GM21825 (cell line): Measurements from ENCODE around the gene TMEM219.

Experiments used
- ATAC-seq: cut with Tn5 transposase; IDR thresholded peaks from one replicate; pipeline ENCODE4 v1.9.1; 2021; ENCODE audit warnings: mild to moderate bottlenecking, moderate library complexity; ENCODE audit not compliant: unreplicated experiment

Gene TMEM219

DNA sequence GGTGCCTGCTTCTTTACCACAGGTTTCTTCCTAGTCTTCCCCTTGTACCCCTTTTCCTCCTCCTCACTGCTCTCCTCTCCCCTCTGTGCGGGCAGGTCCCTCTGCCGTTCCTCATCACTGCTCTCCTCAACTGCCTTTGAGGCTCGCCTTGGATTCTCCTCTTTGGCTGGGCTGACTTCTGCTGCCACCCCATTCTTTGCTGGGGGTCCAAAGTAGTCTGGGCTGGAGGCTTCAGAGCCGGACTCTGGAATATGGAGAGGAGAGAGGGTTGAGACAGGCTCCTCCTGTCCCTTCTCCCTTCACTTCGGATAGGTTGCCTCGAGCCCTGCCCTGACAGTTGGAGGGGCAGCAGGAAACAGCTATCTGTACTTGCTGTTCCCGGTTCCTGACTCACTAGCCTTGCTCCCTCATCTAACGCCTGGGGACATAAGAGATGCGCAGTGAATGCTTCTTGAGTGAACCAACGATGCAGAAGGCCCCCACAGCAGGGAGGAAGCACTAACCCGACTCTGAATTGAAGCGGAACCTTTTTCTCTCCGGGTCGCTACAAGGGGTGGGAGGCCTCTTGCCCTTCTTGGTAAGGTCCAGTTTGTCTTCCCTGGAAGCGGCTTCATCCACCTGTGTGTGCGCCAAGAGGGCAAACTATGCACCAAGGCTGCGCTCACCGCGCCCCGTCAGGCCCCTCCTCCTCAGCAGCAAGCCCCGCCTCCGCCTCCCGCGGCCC, 32.9 kb downstream of the TMEM219 start:
- ATAC-seq, result peak; percentile 31

DNA sequence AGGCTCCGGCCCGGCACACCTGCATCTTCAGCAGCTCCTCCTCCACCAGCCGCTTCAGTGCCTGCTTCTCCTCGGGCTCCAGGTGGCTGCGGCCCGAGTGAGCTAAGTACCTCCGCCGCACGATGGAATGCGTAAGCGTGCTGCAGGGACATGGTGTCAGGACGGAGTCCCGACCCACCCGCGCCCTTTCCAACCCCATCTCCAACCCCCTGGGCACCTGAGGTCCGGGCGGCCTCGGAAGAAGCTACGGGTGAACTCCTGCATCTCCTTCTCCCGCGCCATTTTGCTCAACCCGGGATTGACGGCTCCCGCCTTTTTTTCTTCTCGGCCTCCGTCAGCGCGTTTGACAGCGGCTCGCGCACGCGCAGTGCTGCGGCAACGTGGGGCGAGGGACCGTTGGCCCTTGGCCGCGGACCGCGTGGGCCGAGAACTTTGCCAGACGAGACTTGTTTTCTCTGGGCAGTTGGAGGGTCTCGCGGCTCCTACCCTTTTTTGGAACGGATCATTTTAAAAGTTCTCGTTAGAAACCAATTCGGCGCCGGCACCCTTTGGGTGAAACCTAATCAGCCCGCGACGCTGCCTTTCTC, 33.5 kb downstream of the TMEM219 start, which contains the start of gene HIRIP3:
TSS of gene HIRIP3 (minus strand) at position 294 of the 587 bp plus-strand sequence. CDS start at position 282, 12 bp downstream.
- peak; percentile 32 for ATAC-seq

DNA sequence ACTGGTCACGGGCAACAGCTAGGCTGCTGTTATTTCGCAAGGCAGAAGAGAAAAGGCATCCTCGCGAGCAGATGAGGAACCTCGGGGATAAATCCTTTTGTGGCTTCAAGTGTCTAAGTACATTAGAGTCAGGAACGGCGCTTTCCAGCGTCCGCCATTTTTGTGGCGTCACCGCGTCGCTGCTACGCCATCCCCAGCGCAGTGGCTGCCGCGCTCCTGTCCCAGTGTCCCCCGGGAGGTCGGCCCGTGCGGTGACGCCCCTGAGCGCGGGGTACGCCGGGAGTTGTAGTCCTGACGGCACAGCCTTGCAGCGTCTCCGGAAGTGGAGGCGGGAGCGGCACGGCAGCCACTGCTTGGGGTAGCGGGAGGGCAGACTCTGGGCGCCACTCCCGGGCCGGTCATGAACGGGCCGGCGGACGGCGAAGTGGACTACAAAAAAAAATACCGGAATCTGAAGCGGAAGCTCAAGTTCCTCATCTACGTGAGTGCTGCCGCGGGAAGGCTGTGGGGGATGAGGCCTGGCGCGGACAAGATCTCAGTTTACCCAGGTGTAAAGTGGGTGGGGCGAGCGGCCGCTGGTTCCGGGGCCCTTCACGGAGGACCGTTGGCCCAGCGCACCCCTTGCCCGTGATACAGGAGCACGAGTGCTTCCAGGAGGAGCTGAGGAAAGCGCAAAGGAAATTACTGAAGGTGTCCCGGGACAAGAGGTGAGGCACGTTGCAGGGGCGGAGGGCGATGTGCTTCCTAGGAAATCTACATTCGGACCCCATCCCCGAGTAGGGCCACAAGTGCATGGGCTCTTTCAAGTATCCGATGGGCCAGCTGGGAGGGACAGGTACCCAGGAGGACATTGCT, 34.3 kb downstream of the TMEM219 start, which contains the start of gene INO80E:
TSS of gene INO80E (plus strand) at position 331 of the 855 bp plus-strand sequence. CDS start at position 401, 70 bp downstream.
- peak; percentile 85 for ATAC-seq

DNA sequence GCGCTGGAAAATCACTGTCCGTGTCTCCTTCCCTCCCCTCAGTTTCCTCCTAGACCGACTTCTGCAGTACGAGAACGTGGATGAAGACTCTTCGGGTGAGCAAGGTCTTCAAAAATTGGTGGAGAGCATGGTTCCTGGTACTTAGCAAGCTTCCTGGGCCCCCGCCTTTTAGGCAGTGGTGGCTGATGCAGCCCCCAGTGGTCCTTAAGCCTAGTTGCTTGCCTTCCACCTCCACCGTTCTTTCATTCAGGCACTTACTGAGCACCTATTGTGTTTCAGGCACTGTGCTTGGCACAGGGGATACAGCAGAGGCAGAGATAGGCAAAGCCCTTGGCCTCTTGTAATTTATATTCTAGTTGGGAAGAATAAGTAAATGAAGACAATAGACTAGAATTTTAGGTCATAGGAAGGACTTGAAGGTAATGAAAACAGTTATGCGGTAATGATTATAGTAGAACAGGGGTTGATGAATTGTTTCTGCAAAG, 34.9 kb downstream of the TMEM219 start:
- ATAC-seq, result no peak

DNA sequence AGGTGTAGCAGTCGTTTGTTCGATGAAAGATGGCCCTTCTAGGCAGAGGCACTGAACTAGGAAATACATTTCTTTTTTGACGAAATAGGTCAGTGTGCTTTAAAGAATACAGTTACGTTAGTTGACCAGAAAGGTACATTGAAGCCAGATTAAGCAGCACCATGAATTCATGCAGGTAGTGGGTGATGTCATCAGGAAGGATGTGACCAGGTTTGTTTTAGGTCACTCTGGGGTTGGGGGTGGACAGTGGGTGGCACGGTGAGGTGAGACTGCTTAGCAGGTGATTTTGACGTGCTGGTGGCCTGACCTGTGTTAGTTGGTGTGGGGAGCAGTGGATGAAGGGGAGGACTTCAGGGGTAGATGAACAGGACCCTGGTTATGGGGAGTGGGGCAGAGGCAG, 37.7 kb downstream of the TMEM219 start:
- no peak for ATAC-seq

DNA sequence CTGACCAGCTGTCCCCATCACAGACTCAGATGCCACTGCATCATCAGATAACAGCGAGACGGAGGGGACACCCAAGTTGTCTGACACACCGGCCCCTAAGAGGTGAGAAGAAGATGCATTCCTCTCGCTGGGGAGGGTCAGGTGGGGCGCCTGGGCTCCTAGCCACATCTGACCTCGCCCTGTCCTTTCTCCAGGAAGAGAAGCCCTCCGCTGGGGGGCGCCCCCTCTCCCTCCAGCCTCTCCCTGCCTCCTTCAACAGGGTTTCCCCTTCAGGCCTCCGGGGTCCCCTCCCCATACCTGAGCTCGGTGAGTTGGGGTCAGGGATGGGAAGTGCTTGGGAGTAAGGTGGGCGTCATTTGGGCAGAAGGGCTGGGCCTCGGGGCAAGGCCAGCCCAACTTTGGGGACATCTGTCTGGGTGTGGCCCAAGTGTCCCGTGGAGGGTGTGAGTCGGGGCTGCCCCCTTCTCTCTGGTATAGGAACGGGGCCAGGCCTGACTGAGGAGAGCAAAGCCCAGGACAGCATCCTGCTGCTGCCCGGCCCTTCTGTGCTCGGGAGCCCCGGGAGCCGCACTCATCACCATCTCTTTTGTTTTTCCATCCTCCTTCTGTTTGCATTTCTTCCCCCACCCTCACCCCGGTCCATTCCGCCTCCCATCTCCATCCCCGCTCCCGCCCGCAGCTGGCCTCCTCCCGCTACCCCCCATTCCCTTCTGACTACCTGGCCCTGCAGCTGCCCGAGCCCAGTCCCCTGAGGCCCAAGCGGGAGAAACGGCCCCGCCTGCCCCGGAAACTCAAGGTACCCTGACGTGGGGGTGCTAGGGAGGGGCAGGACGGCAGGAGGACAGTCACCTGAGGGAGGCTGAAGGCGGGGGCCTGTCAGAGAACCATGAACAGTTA, 39.1 kb downstream of the TMEM219 start:
- ATAC-seq, result no peak

DNA sequence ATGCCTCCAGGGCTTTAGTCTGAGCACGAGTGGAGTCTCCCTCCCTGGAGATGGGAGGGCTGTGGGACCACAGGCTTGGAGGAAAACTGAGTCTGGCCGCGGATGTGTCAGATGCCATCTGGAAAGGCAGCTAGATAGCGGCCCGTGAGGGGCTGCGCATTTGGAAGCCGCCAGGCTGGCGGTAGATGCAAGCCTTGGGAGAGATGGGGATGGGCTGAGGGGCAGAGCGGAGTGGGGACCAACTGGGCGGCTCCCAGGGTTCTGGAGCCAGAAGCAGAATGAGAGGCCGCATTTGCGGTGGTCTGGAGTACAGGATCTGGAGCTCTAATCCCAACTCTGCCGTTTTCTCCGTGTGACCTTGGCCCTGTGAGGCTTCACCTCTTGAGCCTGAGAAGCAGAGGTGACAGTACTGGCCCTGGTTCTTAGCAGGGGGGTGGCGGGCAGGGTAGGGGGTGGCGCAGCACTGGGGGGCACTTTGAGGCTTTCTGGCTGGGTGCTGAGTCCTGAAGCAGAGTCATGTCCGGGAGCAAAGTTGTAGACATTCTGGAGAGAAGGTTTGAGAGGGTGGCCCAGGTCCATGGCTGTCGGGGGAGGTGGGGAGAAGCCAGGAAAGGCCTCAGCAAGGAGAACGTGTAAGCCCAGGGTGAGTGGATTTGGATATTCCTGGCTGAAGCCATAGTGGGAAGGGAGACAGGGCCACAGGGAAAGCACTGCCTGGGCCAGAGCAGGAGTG, 40.9 kb downstream of the TMEM219 start:
- ATAC-seq, result no peak

DNA sequence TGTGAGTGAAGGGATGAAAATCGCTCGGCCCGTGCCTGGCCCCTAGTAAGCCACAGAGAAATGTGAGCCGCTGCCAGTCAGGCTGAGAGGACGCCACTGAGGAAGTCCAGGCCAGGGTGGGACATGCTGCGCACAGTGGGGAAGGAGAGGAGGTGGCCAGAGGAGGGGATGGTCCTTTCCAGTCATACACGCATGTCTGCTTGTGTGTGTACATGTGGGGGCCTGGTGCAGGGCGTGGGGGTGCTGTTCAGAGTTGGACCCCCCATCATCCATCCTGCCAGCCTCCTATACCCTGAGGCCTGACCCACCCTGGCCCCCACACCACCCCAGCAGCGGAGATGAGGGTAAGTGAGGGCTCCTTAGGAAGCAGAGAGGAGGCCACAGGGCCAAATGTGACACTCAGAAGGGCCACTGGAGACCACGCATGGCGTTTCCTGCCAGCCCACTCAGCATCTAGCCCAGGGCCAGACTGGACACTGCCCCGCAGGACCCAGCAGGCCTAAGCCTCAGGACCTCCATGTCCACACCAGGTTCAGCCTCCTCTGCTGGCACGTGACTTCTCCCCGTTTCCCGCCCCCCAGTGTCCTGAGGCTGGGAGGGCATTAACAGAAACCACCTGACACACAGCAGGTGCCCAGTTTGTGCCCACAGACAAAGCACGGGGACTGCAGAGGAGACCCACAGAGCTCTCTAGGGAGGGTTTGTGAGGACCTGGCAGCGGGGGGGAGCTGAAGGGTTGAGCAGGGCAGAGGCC, 42.0 kb downstream of the TMEM219 start:
- ATAC-seq, result no peak

DNA sequence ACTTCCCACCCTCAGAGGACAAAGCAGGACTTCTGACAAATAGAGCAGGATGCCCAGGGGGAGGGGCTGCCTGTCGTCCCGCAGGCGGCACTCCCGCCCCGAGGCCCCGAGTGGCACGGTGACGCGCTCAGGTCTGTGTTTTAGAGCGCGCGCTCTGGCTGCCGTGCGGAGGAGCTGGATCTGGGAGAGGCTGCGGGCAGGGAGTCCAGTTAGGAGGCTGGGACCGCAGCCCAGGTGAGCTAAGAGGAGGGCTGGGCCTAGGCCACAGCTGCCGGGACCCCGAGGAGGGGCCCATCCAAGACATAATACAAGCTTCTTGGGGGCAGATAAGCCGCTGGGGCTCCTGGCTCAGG, 42.5 kb downstream of the TMEM219 start:
- no peak for ATAC-seq

DNA sequence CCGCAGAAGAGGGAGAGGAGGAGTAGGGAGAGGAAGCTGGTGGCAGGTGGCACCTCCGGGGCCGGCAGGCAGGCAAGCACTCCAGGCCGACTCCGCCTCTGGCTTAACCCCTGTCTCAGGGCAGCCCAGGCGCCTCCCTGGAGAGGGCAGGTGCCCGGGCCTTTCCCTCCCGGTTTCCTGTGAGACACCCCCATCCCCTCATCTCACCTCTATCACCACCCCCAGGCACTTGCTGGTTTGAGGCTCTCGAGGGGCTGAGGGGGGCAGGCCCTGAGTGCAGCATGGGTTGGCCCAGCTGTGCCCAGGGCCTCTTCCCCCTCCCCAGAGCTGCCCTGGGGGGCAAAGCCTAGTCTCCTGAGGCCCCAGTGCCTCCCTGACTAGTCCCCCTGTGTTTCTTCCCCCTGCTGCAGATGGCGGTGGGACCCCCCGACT, 42.9 kb downstream of the TMEM219 start:
- ATAC-seq, result no peak

DNA sequence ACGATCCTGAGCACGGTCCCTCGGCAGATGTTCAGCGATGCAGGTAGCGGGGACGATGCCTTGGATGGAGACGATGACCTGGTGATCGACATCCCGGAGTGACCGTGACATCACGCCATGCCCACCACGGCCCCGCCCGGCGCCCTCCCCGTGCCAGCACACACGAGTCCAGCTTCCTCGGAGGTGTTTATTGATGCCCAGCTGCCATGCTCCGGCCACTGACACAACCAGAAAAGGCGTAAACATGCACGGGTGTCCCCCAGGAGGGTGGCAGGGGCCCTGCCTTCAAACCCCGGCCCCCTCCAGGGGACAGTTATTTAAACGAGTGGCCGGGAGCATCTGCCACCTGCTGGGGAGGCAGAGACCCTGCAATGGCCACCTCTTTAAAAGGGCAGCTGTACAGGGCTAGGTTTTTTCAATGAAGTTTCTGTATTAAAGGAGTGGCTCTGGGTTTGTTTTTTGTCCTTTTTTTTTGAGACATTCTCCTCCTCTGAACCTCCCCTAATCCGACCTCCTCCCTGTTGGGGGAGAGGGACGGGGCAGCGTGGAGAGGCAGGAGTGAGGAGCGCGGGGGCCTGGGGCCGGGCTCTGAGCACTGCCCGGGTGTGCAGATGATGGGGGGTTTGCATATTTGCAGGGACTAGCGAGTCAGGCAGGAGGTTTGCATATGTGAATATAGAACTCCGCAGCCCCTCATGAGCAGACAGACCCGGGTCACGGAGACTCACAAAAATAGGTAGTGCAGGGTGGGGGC, 43.6 kb downstream of the TMEM219 start:
- no peak for ATAC-seq

DNA sequence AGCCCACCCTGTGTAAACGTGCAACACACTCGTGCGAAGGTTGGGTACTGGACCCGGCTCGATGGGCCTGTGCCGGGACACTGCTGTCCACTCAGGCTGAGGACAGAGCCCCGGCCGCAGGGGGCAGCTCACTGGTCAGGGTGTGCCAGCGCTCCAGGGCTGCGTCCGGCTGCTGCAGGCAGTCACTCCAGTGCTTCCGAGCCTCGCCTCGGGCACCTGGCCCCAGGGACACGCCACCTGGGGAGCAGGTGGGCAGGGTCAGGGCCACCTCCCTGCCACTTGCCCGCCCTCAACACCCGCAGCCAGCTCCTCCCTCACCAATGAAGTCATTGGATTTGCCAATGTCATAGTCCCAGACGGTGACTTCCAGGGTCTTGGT, 44.2 kb downstream of the TMEM219 start:
- no peak for ATAC-seq

DNA sequence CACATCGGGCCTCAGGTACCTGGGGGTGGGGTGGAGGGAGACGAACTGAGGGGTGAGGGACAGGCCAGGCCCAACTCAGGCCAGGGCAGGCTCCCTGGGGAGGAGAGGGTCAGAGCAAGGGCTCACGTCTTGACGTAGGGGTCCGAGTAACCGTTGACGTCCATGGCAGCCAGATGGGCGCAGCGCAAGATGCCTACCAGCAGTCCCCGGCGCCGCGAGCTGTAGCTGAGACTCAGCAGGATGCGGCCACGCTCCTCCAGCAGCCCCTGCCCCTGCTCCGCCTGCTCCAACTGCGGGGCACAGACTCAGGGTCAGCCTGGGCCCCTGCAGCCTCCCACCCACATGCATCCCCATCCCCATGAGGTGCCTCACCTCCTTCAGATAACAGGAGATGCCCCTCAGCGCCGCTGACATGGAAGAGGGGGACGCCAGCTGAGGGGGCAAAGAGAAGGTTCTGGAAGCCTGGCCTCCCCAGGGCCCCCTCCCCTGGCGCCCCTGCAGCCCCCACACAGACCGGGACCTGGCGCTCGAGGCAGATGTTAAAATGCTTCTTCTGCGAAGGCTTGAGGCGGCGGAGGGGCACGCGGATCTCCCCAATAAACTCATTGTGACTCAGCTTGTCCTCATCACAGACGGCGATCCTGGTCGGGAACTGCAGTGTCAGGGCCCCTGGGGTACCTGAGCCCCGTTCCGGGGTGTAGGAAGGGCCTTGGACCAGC, 44.9 kb downstream of the TMEM219 start:
- ATAC-seq, result no peak

DNA sequence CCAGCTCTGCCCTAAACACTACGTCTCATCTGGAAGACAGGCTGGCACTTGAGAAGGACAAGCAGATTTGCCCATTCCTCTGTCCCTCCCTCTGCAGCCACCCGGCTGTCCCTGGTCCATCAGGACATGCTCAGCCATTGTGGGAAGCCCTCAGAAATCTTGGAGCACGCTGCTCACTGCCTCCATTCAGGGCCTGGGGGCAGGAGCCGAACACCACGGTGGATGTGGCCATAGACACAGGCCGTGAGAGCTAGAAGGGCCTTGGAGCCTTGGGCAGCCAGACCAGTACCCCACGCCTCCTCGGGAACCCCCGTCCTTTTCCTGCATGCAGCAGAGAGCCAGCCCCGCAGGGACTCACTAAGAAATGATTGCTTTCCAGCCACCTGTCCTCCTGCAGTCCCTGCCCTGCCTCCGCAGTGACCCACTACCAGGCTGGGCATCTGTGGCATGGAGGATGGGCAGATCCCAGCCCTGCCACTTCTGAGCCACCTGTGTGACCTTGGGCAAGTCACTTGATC, 45.6 kb downstream of the TMEM219 start:
- no peak for ATAC-seq

DNA sequence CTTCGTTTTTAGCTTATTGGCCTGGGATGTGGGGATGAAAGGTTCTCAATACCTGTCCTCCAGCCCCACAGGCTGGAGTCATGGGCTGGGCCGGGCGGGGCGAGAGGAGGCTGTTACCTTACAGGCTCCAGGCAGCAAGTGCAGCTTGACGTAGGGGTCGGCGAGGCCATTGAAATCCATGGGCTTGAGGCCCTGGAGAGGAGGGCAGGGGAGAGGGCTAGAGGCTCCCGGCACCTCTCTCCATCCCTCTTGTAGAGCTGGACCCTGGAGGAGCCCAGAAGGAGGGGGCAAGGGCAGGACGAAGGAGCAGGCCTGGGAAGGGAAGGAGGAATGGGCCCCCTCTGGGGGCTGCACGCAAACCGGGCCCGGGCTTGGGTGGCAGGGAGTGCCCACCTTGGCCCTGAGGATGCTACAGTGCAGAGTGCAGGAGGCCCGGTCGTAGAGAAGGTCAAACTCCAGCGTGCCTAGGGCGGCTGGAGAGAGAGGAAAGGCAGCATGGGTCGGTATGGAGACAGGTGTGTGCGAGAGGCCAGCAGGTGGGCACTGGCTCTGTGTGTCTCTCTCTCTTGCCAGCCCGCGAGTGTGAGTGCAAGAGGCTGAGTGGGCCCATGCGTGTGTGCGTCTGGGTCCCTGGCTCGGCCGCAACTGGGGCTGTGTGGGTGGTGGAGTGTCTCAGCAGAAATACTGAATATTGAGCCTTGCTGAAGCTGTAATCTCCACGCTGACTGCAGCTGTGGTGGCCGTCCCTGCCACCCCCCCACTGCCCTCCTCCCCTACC, 47.4 kb downstream of the TMEM219 start:
- no peak for ATAC-seq

DNA sequence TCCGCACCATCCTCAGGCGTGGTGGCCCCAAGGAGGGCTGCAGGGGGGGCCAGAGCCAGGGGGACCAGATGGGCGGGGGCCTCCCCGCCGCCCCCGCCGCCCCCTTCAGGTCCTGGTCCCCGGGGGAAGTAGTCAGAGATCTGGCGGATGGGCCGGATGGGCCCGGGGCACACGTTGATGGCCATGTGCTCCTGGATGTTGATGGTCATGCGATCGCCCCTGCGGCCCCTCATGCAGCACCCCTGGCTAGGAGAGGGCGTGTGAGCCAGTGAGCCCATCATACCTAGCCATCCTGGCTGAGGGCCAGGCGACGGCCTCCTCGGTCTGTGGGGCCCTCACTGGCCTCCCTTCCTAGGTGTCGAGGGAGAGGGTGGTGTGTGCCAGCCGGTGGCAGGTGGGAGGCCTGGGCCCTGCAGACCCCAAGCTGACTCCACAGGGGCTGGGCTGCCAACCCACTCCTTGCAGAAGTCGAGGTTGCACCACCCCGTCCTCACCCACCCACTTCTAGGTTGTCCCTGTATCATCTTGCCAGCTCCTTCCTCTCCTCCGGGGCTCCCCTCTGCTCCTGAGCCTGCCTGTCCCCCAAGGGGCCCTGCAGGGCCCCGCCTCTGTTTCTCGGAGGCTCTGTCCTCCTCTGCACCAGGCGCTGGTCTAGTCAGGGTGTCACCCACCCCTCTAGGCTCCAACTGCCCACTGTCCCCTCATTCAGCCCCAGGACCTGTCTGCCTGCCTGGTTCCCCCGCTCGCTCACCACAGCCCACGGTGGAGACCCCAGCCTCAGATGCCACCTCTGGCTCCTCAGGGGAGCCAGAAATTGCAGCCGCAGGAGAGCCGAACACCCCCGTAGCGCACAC, 48.3 kb downstream of the TMEM219 start:
- ATAC-seq, result no peak
